WI38 (cell line): Measurements from ENCODE around the gene COX15.

Source experiments
- H3K4me3 ChIP-seq: 2 replicates; pipeline ENCODE4 v1.5.1; 2011; ENCODE audit warnings: low read depth, mild to moderate bottlenecking, control low read depth, low read length
- TF ChIP-seq, protein P1 (sequence below): IDR thresholded peaks from 2 replicates; pipeline ENCODE4 v1.5.1; 2012; ENCODE audit warnings: low read depth, mild to moderate bottlenecking, control low read depth, low read length

The COX15 gene

DNA sequence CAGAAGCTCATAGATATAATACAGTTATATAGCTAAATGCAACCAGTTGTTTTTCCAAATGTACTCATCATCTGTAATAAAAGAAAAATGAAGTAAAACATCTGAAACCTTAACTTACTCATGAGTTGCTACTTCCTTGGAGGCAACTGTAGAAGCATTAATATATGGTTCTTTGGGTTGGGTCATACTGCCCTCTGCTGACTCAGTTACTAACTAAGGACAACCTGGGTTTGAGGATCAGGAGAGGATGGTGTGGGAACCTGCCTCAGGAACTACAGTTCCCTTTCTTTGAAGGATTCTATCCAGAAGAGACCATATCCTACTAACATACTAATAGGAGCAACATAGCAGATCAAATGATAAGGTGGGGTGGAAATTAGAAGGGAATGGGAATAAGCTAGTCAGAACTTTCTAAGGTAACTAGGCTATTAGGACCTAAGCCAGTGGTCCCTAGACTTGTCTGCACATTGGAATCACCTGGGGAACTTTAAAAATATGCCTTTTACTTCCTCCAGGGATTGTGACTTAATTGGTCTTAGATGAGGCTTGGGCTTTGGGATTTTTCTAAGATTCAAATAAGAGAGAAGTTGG is 20.7 kb downstream of the COX15 start:
- H3K4me3 ChIP-seq, result no peak overlapping the region
- TF ChIP-seq, protein P1, sequence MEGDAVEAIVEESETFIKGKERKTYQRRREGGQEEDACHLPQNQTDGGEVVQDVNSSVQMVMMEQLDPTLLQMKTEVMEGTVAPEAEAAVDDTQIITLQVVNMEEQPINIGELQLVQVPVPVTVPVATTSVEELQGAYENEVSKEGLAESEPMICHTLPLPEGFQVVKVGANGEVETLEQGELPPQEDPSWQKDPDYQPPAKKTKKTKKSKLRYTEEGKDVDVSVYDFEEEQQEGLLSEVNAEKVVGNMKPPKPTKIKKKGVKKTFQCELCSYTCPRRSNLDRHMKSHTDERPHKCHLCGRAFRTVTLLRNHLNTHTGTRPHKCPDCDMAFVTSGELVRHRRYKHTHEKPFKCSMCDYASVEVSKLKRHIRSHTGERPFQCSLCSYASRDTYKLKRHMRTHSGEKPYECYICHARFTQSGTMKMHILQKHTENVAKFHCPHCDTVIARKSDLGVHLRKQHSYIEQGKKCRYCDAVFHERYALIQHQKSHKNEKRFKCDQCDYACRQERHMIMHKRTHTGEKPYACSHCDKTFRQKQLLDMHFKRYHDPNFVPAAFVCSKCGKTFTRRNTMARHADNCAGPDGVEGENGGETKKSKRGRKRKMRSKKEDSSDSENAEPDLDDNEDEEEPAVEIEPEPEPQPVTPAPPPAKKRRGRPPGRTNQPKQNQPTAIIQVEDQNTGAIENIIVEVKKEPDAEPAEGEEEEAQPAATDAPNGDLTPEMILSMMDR, result 0 out of 2 replicates have a peak, but pooled peaks have one; percentile 23

DNA sequence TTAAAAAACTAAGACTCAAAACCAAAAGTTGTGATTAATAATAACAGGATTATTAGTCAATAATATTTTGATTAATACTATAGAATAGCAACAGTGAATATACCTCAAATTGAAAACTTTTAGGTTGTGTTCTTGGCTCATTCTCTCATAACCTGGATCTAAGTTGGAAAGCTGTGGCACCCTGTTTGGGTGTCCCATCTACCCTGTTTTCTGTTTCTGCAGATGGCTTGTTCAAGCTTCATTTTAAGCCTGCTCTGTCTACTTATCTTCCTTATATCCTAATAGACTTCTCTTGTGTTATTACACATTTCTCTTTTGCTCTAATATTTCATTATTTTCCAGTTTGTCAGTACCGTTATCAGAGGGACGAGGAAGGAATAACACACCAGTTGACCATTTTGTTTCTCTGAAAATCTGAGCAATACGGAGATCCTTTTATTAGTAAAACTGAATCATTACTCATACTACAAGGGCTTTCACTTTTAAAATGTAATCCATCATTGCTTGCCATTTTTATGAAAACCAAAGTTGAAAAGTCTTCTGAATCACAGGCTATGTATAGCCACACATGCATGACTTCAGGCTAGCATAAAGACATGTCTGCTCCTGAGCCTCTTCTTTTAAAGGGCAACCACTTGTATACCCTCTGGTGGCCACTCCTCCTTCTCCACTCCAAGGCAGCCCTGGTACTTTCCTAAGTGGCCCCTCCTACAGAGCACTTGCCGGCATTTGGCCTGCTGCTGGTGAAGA is 22.3 kb downstream of the COX15 start:
- H3K4me3 ChIP-seq, result no peak overlapping the region
- TF ChIP-seq, protein P1, result no peak

DNA sequence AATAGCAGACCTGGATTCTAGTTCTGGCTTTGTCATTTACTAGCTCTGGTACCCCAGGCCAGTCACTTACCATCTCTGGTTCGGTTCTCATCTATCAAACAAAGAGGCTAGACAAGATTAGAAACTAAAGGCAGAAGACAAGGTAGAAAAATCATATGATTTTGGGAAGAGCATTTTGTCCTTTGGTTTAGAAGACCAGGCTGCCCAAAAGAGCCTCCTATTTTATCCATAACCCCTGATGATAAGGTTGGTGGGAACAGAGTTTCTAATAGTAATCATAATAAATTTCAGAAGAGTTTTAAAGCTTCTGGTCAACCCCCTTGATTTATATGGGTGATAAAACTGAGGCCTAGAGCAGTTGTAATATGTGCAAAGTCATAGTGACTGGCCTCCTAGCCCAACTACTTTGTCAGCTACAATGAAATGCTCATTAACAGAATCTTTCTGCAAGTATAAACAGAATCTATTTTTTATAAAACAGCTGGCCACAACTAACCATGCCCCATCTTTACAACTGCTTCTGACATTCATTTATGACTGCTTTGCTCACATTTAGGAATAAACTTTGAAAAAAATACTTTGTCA is 23.4 kb downstream of the COX15 start:
- TF ChIP-seq, protein P1, result no peak
- no peak overlapping the region for H3K4me3 ChIP-seq

DNA sequence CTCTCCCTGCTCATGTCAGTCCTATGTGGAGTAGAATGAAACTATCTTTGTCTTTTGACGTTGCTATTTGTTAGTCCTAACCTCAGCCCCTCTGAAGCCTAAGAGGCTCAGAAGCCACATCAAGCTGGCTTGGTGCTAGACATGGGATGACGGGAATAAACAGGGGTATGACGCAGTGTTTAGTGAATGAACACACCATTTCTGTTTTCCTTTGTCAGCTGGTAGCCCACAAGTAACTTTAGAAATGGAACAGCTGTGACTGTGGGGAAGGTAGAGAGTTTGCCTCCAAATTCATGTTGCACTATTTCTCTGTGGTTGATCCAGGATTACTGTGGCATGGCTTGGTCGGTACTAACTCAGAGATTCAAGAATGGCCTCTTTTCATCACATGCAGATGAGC is 31.3 kb downstream of the COX15 start:
- no peak overlapping the region for H3K4me3 ChIP-seq
- TF ChIP-seq, protein P1, result no peak

DNA sequence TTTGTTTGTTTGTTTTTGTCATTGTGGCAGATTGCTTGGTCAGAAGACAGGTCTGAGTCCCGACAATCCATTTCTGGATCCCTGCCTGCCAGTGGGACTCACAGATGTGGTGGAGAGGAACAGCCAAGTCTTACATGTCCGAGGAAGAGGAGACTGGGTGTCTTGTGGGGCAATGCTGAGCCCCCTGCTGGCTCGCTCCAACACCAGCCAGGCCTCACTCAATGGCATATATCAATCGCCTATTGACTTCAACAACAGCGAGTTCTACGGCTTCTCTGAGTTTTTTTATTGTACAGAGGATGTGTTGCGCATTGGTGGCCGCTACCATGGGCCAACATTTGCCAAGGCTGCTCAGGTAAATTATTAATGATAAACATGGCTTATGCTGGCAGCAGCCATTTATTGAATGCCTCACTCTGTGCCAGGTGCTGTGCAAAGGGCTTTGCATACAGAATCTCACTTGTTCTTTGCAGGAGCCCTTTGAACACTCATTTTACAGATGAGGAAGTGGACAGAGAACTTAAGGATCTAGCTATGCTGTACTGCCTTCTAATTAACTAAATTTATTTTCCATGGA is 33.3 kb downstream of the COX15 start:
- TF ChIP-seq, protein P1, result no peak
- H3K4me3 ChIP-seq, result no peak overlapping the region

DNA sequence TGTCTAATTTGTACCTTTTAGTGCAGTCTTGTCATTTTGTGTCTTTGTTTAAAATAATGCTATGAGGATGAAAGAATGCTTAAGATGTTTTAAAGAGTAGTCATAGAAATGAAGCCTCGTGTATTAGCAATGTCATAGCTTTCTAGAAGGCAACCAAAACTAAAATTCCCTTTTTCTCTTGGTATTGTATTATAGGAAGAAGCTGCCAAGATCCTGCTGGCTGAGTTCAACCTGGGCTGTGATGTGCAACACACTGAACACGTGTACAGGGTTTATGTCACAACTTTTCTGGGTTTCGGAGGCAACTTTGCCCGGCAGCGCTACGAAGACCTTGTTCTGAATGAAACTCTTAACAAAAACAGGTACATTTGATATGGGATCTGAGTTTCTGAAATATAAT is 36.2 kb downstream of the COX15 start:
- TF ChIP-seq, protein P1, result no peak
- no peak overlapping the region for H3K4me3 ChIP-seq
